ENCODE data around the gene ZDHHC14. TPM values are rescaled to one million over a fixed set of nuclear protein-coding genes. Genes with fewer than 3 reads are reported as not detected.

ZDHHC14 gene
- total RNA-seq, 1 experiment from 2014 or later, result 17.3 TPM

DNA sequence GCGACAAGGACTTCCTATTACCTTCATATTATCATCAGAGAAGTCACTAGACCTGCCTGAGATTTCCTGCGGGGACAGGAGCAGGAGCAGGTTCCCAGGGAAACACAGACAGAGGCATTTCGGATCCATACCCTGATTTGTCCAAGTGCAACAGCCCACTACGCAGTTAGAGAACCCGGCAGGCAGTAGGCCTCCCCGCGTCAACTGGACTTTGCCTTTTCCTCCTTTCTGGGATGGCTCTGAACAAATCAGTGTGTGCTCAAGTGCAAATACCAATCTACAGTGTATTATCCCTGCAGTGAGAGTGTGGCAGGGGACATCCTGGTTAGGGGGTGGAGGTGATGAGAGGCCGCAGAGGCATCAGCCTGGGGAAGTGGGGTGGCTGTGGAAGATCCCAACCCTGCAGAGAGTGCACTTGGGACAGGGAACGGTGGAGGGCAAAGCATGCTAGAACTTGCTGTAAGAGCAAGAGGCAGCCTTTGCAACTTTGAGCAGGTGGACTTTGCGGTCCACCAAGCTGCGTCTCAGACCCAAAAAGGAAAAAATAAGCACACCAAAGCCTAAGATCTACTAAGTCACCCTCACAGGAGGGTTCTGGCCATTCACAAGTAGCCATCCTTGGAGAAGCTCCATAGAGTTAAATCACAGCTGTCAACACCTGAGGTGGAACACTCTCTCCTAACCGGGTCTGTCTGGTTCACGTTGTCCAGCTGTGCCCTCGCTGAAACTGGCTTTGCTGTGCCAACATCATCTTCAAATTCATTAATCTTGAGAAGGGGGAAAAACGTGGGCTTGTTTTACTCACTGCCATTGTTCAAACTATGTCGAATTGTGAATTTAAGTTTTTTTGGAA is 159.1 kb downstream of the ZDHHC14 start:
- intact Hi-C loops (cut with micrococcal nuclease; ENCODE audit: unreplicated experiment), result loop anchor here (5.0 to 10.0 kb wide), 5 partner anchors 37 to 218 kb away; partner anchors contain the start of genes TMEM242 and ZDHHC14
- TF ChIP-seq, protein P1, sequence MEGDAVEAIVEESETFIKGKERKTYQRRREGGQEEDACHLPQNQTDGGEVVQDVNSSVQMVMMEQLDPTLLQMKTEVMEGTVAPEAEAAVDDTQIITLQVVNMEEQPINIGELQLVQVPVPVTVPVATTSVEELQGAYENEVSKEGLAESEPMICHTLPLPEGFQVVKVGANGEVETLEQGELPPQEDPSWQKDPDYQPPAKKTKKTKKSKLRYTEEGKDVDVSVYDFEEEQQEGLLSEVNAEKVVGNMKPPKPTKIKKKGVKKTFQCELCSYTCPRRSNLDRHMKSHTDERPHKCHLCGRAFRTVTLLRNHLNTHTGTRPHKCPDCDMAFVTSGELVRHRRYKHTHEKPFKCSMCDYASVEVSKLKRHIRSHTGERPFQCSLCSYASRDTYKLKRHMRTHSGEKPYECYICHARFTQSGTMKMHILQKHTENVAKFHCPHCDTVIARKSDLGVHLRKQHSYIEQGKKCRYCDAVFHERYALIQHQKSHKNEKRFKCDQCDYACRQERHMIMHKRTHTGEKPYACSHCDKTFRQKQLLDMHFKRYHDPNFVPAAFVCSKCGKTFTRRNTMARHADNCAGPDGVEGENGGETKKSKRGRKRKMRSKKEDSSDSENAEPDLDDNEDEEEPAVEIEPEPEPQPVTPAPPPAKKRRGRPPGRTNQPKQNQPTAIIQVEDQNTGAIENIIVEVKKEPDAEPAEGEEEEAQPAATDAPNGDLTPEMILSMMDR (IDR thresholded peaks at IDR 0.05; ENCODE audit: unreplicated experiment), result no peak
- peaks cover 30% of the 10 kb centered on the region for H3K4me1 Mint-ChIP-seq (ENCODE audit: low read depth, unreplicated experiment)
- DNase-seq, result no peak
- H3K9me3 Mint-ChIP-seq (ENCODE audit: low read depth, unreplicated experiment), result no peaks in the 10 kb centered on the region
- H3K4me3 Mint-ChIP-seq (ENCODE audit: low read depth, unreplicated experiment), result no peak overlapping the region
- no peaks in the 10 kb centered on the region for H3K27me3 Mint-ChIP-seq (ENCODE audit: unreplicated experiment)
- no TSS peak for BruUV-seq (replicated peaks)
- H3K27ac Mint-ChIP-seq (ENCODE audit: unreplicated experiment), result no peak overlapping the region
- CTCF ChIA-PET, result no interaction called here
- H3K36me3 Mint-ChIP-seq (ENCODE audit: insufficient read depth, unreplicated experiment), result peaks cover 8% of the 10 kb centered on the region

DNA sequence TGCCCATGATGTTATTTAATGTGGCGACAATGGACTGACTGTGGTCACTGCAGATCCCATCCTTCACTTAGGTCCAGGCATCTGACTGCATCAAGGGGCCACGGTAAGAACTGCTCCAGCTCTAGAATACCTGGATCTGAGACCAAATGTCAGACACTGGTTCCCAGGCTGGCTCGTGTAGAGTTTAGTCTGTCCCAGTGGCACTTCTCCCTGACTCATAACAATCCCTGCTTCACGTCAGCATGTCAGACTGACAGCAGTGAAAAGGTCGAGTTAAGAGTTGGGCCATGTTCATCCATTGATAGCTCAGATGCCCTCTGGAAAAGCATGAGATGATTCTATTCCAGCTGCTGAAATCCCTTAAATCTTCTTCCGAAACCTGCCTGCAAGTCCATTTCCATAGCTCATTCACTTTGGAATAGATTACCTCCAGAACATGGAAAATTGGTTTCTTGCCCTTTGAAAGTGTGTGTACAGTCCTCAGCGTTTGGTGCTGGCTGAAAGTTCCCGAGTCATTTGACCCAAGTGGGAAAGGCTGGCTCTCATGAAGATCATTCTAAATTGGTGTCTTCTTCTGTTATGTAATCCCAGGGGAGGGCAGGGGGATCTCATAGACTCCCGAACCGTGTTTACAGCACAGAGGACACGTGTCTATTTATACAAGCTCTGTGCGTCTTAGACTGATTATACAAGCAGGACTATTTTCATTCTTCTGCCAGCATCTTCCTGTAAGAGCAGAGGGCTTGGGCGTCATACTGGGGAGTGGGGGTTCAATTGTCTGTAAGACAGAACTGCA is 160.8 kb downstream of the ZDHHC14 start:
- Mint-ChIP-seq H3K27me3 (ENCODE audit: unreplicated experiment) (no peaks in the 10 kb centered on the region), H3K36me3 (ENCODE audit: insufficient read depth, unreplicated experiment) (no peaks in the 10 kb centered on the region), H3K9me3 (ENCODE audit: low read depth, unreplicated experiment) (no peaks in the 10 kb centered on the region), H3K27ac (ENCODE audit: unreplicated experiment) (no peak overlapping the region), H3K4me1 (ENCODE audit: low read depth, unreplicated experiment) (peaks cover 20% of the 10 kb centered on the region), H3K4me3 (ENCODE audit: low read depth, unreplicated experiment) (no peak overlapping the region)
- TF ChIP-seq, protein P1 (IDR thresholded peaks at IDR 0.05; ENCODE audit: unreplicated experiment), result no peak
- intact Hi-C loops (cut with micrococcal nuclease; ENCODE audit: unreplicated experiment), result no loop called here
- CTCF ChIA-PET, result interaction anchor here (0.7 kb wide), 1 partner anchor 12 kb away, joined by 4 read pairs; no protein-coding TSS in a partner anchor
- no peak for DNase-seq
- BruUV-seq (replicated peaks), result no TSS peak

DNA sequence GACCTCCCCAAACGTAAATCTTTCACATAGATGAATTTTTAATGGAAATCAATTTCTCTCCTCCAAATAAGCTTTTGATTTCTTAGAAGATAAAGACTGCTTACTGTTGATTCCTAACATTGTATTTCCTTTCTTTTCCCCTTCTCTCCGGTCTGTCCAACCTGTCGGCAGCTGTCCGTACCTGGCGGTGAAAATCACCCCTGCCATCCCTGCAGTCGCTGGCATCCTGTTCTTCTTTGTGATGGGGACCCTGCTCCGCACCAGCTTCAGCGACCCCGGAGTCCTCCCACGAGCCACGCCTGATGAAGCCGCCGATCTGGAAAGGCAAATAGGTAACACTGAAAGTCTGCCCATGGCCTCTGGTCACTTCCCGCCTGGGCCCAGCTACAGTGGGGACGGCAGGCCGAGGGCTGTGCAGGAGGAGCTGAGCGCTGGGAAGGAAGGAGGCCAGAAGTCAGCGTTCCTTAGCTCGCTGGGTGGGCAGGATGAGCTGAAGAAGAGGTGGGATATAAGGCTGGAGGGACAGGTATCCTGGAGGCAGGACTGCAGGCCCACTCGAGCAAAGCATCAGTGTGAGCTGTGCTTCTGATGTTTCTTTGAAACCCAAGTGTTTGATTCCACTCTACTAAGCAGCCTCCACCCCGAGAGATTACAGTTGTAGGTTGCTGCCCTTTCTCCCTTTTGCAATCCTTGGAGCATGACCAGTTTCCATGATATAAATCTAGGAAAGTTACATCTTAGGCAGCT is 161.6 kb downstream of the ZDHHC14 start:
- no TSS peak for BruUV-seq (replicated peaks)
- no peaks in the 10 kb centered on the region for H3K36me3 Mint-ChIP-seq (ENCODE audit: insufficient read depth, unreplicated experiment)
- TF ChIP-seq, protein P1 (IDR thresholded peaks at IDR 0.05; ENCODE audit: unreplicated experiment), result no peak
- no peak overlapping the region for H3K27ac Mint-ChIP-seq (ENCODE audit: unreplicated experiment)
- no peaks in the 10 kb centered on the region for H3K27me3 Mint-ChIP-seq (ENCODE audit: unreplicated experiment)
- no peak overlapping the region for H3K4me3 Mint-ChIP-seq (ENCODE audit: low read depth, unreplicated experiment)
- CTCF ChIA-PET, result no interaction called here
- no peaks in the 10 kb centered on the region for H3K9me3 Mint-ChIP-seq (ENCODE audit: low read depth, unreplicated experiment)
- intact Hi-C loops (cut with micrococcal nuclease; ENCODE audit: unreplicated experiment), result no loop called here
- peaks cover 20% of the 10 kb centered on the region for H3K4me1 Mint-ChIP-seq (ENCODE audit: low read depth, unreplicated experiment)
- DNase-seq, result no peak

DNA sequence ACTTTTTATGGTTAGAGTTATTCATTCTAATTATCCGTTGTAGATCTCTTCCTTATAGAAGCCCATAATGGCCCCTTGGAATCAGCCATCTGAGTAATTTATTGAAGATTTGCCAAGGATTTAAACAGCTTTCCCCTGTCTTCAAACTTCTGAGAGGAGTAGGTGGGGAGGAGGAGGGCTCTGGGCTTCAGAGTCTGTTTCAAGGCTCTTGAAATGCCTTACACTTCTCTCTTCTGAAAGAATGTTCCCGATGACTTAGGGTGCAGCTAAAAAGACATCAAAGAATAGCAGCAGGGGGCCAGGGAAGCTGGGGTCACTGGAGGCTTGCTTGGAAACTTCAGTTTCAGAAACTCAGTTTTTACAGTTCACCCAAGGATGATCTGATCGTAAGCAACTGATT is 165.3 kb downstream of the ZDHHC14 start:
- no peaks in the 10 kb centered on the region for H3K27me3 Mint-ChIP-seq (ENCODE audit: unreplicated experiment)
- intact Hi-C loops (cut with micrococcal nuclease; ENCODE audit: unreplicated experiment), result no loop called here
- CTCF ChIA-PET, result no interaction called here

More for the DNA sequence above, 165.3 kb downstream of the ZDHHC14 start:
- Mint-ChIP-seq H3K27ac (ENCODE audit: unreplicated experiment) (no peak overlapping the region), H3K4me1 (ENCODE audit: low read depth, unreplicated experiment) (peaks cover 11% of the 10 kb centered on the region), H3K36me3 (ENCODE audit: insufficient read depth, unreplicated experiment) (no peaks in the 10 kb centered on the region), H3K9me3 (ENCODE audit: low read depth, unreplicated experiment) (no peaks in the 10 kb centered on the region), H3K4me3 (ENCODE audit: low read depth, unreplicated experiment) (no peak overlapping the region)
- TF ChIP-seq, protein P1 (IDR thresholded peaks at IDR 0.05; ENCODE audit: unreplicated experiment), result no peak
- BruUV-seq (replicated peaks), result no TSS peak
- DNase-seq, result no peak

Measured in Calu3 (cell line).